GM21423 (cell line): Measurements from ENCODE around the gene DCTN2.
A peak's percentile ranks its signal among the peaks of the same experiment; 100 is the strongest.
"Not testable (repeated sequence)": the region's sequence is repeated elsewhere in the genome, so short reads cannot be mapped to it uniquely, and the experiment has no call there.

ENCODE experiments used
- ATAC-seq: cut with Tn5 transposase; IDR thresholded peaks from one replicate; pipeline ENCODE4 v1.9.1; 2021; ENCODE audit warnings: mild to moderate bottlenecking, moderate library complexity; ENCODE audit not compliant: unreplicated experiment

DCTN2 gene

DNA sequence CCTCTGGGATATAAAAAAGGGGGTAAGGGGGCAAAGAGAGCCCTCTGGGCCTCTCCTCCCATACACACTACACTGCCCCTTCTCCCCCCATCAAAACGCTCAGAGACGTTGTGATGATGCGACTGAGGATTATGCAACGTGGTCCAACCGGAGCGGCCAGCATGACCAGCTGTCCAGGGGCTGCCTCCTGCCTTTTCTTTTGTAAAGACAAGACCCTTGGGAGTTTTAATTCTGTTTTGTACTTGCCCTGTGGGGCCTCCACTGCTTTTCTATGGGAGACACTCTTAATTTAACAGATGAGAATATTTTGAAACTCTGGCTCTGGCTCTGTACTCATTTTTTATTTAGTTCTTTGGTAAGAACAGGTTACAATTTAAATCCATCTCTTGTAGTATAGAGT is 17.2 kb downstream of the DCTN2 start:
- ATAC-seq: no peak

- no peak for ATAC-seq
These were observed 18.0 kb downstream of the DCTN2 start for GRCh38 chr12:57528831-57529555.

DNA sequence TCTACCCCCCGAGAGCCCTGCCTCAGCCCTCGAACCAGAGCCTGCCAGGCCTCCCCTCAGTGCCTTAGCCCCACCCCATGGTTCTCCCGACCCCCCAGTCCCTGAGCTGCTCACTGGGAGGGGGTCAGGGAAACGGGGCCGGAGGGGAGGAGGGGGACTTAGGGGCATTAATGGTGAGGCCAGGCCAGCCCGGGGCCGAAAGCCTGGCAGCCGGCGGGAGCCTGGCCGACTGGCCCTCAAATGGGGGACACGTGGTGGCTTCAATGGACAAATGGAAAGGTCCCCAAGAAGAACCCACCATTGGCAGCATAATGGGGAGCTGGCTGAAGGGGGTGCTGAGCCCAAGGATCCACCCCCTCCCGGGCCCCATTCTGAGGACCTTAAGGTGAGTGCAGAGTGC is 18.8 kb downstream of the DCTN2 start:
- no peak for ATAC-seq

- no peak for ATAC-seq
These were observed 19.8 kb downstream of the DCTN2 start for GRCh38 chr12:57527184-57527583.

DNA sequence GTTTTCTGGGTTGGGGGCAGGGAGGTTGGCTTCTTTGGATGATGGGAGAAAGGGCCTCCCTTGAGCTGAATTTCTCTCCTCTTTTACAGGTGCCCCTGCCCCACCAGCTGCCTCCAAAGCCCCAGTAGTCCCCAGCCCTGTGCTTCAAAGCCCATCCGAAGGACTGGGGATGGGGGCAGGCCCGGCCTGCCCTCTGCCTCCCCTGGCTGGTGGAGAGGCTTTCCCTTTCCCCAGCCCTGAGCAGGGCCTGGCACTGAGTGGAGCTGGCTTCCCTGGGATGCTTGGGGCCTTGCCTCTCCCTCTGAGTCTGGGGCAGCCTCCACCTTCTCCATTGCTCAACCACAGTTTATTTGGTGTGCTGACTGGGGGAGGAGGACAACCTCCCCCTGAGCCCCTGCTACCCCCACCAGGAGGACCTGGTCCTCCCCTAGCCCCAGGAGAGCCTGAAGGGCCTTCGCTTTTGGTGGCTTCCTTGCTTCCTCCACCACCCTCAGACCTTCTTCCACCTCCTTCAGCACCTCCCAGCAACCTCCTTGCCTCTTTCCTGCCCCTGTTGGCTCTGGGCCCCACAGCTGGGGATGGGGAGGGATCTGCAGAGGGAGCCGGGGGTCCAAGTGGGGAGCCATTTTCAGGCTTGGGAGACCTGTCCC is 20.4 kb downstream of the DCTN2 start:
- ATAC-seq: no peak

- ATAC-seq: no peak
These were observed 21.2 kb downstream of the DCTN2 start for GRCh38 chr12:57525615-57526383.

DNA sequence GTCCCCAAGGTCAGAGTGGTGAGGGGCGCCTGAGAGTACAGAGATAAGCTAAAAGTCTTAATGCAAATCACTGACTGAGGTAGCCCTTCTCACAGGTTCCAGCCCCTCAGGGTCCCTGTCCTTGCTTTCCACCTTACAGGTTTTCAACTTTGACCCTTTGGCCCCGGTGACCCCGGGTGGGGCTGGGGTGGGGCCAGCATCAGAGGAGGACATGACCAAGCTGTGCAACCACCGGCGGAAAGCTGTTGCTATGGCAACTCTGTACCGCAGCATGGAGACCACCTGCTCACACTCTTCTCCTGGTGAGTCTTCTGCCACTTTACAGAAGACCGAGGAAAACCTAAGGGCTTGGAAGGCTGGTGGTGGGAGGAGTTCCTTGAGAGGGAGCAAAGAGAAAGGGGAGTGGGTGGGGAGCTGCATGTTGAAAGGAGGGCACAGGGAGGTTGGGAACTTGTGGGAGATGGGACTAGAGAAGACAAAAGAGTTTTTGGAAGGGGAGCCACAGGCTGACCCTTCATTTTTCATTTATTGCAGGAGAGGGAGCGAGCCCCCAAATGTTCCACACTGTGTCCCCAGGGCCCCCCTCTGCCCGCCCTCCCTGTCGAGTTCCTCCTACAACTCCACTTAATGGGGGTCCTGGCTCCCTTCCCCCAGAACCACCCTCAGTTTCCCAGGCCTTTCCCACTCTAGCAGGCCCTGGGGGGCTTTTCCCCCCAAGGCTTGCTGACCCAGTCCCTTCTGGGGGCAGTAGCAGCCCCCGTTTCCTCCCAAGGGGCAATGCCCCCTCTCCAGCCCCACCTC is 22.0 kb downstream of the DCTN2 start:
- ATAC-seq: no peak

GRCh38 chr12:57523706-57524614 is 23.0 kb downstream of the DCTN2 start:
- ATAC-seq: no peak

DNA sequence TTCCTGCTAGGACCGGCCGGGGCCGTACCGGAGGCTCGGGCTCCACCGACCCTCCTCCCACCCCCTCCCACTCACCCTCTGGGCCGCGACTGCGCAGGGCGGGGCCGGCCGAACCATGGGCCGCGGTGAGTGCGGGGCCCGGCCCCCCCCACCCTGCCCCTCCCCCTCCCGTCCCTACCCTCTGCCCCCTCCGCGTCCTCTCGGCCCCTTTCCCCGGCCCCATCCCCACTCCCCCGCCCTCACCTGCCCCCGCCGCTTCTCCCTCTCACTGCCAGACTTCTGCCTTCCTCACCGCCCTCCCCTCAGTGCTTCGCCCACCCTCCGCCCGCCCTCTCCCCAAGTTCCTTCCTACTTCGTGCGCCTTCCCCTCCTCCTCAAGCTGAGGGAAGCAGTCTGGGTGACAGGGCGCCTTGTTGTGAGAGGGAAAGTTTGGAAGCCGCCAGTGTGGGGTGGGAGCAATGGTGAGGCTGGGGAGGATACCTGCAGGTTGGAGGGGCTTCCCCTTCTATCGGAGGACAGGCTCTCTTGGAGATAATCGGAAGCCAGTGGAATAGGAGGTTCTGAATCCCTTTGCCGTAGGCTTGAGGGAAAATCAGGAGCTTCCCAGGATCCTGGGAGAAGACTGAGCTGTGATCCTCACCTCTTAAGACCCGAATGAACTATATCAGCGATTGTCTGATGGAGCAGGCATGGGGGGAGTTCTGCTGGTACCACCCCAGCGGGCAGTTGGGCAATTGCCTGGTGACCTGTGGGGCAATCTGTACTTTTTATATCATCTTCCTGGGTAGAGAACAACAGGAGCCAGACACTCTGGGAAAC is 23.9 kb downstream of the DCTN2 start:
- ATAC-seq: no peak

DNA sequence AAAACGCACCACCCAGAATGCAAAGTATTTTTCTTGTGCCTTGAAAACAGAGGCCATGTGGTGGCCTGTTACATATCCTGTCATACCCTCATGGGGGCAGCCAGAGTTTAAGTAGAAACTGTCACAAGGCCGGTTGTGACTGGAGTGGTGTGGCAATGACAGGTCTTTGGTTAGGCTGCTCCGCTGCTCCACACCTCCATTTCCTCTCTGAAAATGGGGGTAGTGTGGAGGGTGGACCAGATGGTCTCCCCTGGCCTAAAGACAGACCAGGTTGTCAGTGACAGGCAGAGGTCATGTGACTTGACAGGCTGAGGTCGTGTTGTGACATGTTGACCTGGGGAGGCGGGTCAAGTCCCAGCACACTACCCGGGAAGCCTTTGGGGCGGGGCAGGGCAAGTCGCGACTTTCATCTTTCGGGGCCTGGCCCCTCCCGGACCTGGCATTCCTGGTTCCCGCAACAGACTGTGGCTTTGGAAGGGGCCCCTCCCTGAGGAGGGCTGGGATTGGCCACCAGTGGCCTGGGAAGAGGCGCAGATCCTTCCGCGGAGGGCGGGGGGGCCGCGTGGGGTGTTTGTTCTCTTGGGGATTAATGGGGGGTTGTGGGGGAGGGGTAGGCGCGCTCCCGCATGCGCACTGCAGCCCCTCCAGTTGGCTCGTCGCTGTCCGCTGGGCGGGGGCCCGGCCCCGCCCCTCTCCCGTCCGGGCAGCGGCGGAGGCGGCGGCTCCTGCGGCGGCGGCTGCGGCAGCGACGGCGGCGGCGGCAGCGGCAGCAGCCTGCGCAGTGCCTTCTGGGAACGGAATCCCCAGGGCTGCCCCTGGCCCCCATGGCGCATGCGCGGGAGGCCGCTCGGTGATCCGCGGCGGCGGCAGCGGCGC is 24.7 kb downstream of the DCTN2 start, which contains the start of gene MBD6:
Gene MBD6 (plus strand): TSS at position 814 of the 876 bp plus-strand sequence. CDS start 1,480 bp downstream, outside the sequence.
- ATAC-seq: peak; percentile 35

- ATAC-seq: no peak
These were observed 25.4 kb downstream of the DCTN2 start for GRCh38 chr12:57521525-57522010.

DNA sequence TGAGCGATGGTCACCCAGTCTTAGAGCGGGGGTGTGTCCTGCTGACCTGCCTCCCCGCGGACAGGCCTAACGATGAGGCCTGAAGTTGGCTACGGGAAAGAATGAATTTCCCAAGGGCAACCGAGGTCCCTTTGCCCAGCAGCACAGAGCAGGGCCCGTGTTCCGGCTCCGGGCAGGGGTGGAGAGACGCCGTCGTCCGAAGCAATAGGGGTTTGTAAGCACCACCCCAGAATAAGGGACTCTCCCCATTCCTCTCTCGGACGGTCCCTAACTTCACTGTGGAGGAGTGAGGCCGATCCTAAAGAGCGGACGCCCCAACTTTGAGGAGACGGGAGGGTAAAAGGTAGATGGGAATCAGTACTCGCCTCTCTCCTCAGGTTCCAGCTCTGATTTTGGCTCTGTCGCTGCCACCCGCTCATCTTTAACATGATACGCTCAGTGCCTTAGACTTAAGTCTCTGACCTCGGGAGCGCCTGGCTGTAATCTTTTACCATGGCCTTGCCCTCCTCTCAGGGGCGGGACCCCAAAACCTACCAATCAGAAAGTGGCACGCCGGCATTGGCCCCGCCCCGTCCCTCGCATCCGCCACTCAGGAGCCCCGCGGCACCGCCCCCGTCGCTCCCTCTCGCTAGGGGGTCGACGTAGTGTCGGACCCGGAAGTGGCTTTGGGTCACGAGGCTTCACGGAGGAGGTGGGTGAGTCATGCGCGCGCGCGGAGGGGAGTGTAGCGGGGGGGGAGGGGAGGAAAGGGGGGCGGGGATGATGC is 26.8 kb downstream of the DCTN2 start, which contains the start of gene DDIT3:
Gene DDIT3 (minus strand): TSS at position 462 of the 766 bp plus-strand sequence. CDS start 3,108 bp downstream, outside the sequence.
- ATAC-seq: peak; percentile 66

DNA sequence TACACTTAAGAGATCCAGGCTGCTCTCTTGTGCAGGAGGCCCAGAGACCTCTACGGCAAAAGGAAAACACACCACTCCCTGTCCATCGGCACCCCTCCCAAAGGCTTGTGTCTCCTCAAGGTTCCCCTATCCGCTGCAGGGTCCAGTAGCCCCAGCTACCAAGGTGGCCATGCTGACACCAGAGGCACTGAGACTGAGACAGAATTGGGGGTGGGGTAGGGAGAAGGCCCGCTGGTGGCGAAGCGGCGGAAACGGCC is 27.3 kb downstream of the DCTN2 start:
- ATAC-seq: no peak

- no peak for ATAC-seq
These were observed 27.8 kb downstream of the DCTN2 start for GRCh38 chr12:57518920-57519795.

DNA sequence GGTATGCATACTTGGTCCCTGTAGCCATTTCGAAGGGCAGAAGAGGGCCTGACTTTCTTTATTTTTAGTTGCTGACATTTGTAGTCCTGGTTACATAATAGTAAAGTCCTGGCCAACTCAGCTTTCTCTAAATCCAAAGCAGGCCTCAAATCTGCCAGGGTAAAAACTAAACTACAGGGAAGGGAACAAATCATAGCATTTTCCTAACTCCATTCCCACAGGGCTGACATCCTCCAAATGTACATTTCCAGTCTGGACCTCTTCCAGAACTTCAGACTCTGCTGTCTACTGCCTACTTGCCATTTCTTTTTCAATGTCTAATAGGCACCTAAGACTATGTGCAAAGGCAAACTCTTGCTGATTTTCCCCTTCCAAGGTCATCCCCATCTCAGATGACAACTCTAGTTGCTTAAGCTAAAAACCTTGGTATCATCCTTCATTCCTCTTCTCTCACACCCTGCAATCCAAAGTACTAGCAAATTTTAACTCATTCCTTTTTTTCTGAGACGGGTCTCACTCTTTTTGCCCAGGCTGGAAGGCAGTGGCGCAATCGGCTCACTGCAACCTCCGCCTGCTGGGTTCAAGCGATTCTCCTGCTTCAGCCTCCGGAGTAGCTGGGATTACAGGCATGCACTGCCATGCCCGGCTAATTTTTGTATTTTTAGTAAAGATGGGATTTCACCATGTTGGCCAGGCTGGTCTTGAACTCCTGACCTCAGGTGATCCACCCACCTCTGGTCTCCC is 28.6 kb downstream of the DCTN2 start:
- no peak for ATAC-seq

GRCh38 chr12:57517718-57518117 is 29.3 kb downstream of the DCTN2 start:
- ATAC-seq: not testable (repeated sequence)
